ENCODE data around the gene SLC13A2. TPM values are rescaled to one million over a fixed set of nuclear protein-coding genes. Genes with fewer than 3 reads are reported as not detected.

The SLC13A2 gene
- total RNA-seq, 1 experiment from 2014 or later: not detected

DNA sequence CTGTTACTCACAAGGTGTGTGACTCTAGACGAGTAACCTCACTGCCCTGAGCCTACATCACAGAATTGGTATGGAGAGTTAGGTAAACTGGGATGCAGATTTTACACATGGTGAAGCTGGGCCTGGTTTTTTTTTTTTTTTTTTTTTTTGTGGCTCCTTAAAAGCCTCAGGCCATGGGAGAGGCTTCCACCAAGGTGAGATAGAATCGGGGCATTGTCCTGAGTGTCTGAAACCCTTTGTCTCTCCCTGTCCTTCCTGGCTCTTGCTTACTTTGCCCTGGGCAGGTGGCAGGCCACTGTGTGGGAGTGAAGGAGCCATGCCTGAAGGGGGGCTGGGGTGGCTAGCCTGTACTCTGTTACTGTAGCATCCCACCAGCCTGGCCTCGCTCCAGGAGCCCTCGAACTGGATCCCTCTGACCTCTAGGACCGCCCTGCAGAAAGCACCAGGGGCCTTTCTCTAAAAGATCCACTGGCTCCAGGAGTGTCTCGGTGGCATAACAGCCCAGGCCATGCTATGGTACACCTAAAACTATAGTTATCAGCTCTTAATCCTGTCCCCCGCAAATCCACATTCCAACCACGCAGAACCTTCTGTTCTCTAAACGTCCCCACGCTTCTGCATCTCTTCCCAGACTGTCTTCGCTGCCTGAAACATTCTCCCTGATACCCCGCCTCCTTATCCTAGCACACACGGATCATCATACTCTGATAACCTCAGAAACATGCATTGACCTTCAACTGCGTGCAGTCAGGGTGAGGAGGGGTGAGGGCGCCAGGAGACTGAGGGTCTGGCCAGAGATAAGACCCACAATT, 1.7 kb upstream of the SLC13A2 start:
- Mint-ChIP-seq H3K4me1 (peaks cover 7 to 18% of the 10 kb centered on the region in 2 experiments), H3K36me3 (ENCODE audit: insufficient read depth in 1 of 3, low read depth in 3 of 3) (no peaks in the 10 kb centered on the region), H3K4me3 (no peak overlapping the region), H3K27ac (no peak overlapping the region), H3K9me3 (no peaks in the 10 kb centered on the region), H3K27me3 (ENCODE audit: low read depth) (peaks cover 24% of the 10 kb centered on the region)
- Histone ChIP-seq H4K8ac (replicated peaks; ENCODE audit: insufficient read length, low read depth, low read length) (no peak overlapping the region), H3K27me3 (ENCODE audit: insufficient read depth, low read length) (no peaks in the 10 kb centered on the region; the same call in 1 of the 2 replicates), H4K5ac (ENCODE audit: insufficient read length, low read depth, low read length) (no peak overlapping the region), H3K23me2 (ENCODE audit: insufficient read length, low read depth, low read length, poor library complexity, severe bottlenecking) (no peaks in the 10 kb centered on the region), H3K9me3 (ENCODE audit: control insufficient read depth, low read depth, low read length) (no peaks in the 10 kb centered on the region), H3K56ac (ENCODE audit: insufficient read length, low read depth, low read length) (no peak overlapping the region), H2BK120ac (ENCODE audit: low read depth, low read length, poor library complexity, severe bottlenecking) (no peak overlapping the region), H3T11ph (ENCODE audit: low read length) (no peak overlapping the region), H4K20me1 (ENCODE audit: control insufficient read depth, insufficient read depth, insufficient read length) (no peaks in the 10 kb centered on the region), H2AK5ac (ENCODE audit: insufficient read length, low read length) (no peak overlapping the region), H2AFZ (ENCODE audit: low read length) (no peak overlapping the region), H2BK20ac (ENCODE audit: low read depth, low read length, poor library complexity, severe bottlenecking) (no peak overlapping the region), H3K9ac (ENCODE audit: extremely low read depth, insufficient read length, low read length) (no peak overlapping the region), H2BK5ac (ENCODE audit: insufficient read length, low read length) (no peak overlapping the region), H3K23ac (ENCODE audit: insufficient read length, low read depth, low read length) (no peak overlapping the region), H3K4ac (ENCODE audit: low read depth, low read length) (no peak overlapping the region), H3K14ac (ENCODE audit: insufficient read depth, low read length) (no peak overlapping the region), H3K27ac (ENCODE audit: insufficient read length, low read depth, low read length) (no peak overlapping the region), H3K4me1 (ENCODE audit: insufficient read depth, low read length) (no peaks in the 10 kb centered on the region; the same call in 1 of the 2 replicates), H3K18ac (ENCODE audit: insufficient read length, low read depth, low read length) (no peak overlapping the region), H3K79me1 (ENCODE audit: insufficient read depth, low read depth, low read length, poor library complexity, severe bottlenecking) (no peaks in the 10 kb centered on the region), H3K4me2 (ENCODE audit: insufficient read depth, insufficient read length, low read length) (no peak overlapping the region), H4K91ac (ENCODE audit: insufficient read length, low read depth, low read length) (no peak overlapping the region), H2BK12ac (ENCODE audit: insufficient read length, low read depth, low read length) (no peak overlapping the region), H2BK15ac (ENCODE audit: low read depth, low read length) (no peak overlapping the region), H3K79me2 (ENCODE audit: insufficient read depth, low read length) (no peaks in the 10 kb centered on the region)
- WGBS (ENCODE audit: extremely low coverage, insufficient read length, low lambda C conversion rate): no CpG with 5 or more reads among the region's 15 CpGs
- TF ChIP-seq, protein P1, sequence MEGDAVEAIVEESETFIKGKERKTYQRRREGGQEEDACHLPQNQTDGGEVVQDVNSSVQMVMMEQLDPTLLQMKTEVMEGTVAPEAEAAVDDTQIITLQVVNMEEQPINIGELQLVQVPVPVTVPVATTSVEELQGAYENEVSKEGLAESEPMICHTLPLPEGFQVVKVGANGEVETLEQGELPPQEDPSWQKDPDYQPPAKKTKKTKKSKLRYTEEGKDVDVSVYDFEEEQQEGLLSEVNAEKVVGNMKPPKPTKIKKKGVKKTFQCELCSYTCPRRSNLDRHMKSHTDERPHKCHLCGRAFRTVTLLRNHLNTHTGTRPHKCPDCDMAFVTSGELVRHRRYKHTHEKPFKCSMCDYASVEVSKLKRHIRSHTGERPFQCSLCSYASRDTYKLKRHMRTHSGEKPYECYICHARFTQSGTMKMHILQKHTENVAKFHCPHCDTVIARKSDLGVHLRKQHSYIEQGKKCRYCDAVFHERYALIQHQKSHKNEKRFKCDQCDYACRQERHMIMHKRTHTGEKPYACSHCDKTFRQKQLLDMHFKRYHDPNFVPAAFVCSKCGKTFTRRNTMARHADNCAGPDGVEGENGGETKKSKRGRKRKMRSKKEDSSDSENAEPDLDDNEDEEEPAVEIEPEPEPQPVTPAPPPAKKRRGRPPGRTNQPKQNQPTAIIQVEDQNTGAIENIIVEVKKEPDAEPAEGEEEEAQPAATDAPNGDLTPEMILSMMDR (conservative IDR thresholded peaks at IDR 0.05): no peak
- no peak for DNase-seq
